ENCODE measurements around the gene PLS1. TPM values are rescaled to one million over a fixed set of nuclear protein-coding genes. Genes with fewer than 3 reads are reported as not detected.

PLS1 gene
- total RNA-seq, 1 donor from 2014 or later: 0.85 TPM

- no peak for DNase-seq
Observed at GRCh38 chr3:142644502-142644901, 48.3 kb downstream of the PLS1 start.

- DNase-seq: peak; percentile 64
Observed at GRCh38 chr3:142645236-142645793, 49.1 kb downstream of the PLS1 start.

- no peak for DNase-seq
Observed at GRCh38 chr3:142646020-142646785, 50.0 kb downstream of the PLS1 start.

GRCh38 chr3:142647856-142648255 is 51.7 kb downstream of the PLS1 start:
- no peak for DNase-seq

- no peak for DNase-seq
Observed at GRCh38 chr3:142648950-142649349, 52.8 kb downstream of the PLS1 start.

- peak; percentile 4 for DNase-seq
Observed at GRCh38 chr3:142650001-142650693, 54.0 kb downstream of the PLS1 start.

GRCh38 chr3:142651711-142652110 is 55.5 kb downstream of the PLS1 start:
- DNase-seq: no peak

GRCh38 chr3:142652826-142653292 is 56.7 kb downstream of the PLS1 start:
- no peak for DNase-seq

- no peak for DNase-seq
Observed at GRCh38 chr3:142656575-142656974, 60.4 kb downstream of the PLS1 start.

GRCh38 chr3:142657033-142657432 is 60.8 kb downstream of the PLS1 start:
- DNase-seq: no peak

GRCh38 chr3:142660383-142660782 is 64.2 kb downstream of the PLS1 start:
- no peak for DNase-seq

GRCh38 chr3:142660893-142661292 is 64.7 kb downstream of the PLS1 start:
- no peak for DNase-seq

GRCh38 chr3:142663865-142664264 is 67.7 kb downstream of the PLS1 start:
- DNase-seq: no peak

- no peak for DNase-seq
Observed at GRCh38 chr3:142664311-142664710, 68.1 kb downstream of the PLS1 start.

- DNase-seq: no peak
Observed at GRCh38 chr3:142664819-142665218, 68.6 kb downstream of the PLS1 start.

GRCh38 chr3:142670120-142670519 is 73.9 kb downstream of the PLS1 start:
- no peak for DNase-seq

- DNase-seq: no peak
Observed at GRCh38 chr3:142676151-142676550, 80.0 kb downstream of the PLS1 start.

GRCh38 chr3:142680710-142681109 is 84.5 kb downstream of the PLS1 start:
- peak; percentile 2 for DNase-seq

- DNase-seq: no peak
Observed at GRCh38 chr3:142690613-142691012, 94.4 kb downstream of the PLS1 start.

GRCh38 chr3:142691527-142691926 is 95.3 kb downstream of the PLS1 start:
- DNase-seq: no peak

GRCh38 chr3:142693136-142693853 is 97.1 kb downstream of the PLS1 start:
- DNase-seq: no peak

GRCh38 chr3:142694225-142694624 is 98.0 kb downstream of the PLS1 start:
- DNase-seq: no peak

- no peak for DNase-seq
Observed at GRCh38 chr3:142705198-142705597, 109.0 kb downstream of the PLS1 start.
